ENCODE measurements around the gene RBBP8NL.

The RBBP8NL gene

DNA sequence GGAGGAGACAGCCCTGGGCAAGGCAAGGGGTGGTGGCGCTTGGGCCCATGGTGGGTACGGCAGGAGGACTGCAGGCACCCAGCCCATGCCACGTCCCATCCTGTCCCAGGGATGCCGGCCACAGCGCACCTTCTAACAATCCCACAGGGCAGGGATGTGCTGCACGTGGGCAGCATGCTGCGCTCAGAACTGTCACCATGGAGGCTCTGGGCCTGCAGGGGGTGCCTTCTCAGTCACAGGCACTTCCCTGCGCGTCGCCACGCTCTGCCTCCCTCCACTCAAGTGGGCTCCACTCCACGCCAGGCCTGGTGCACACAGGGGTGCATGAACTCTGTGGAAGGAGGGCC, 22.6 kb downstream of the RBBP8NL start:
- Mint-ChIP-seq H3K27me3 (peaks cover 15% of the 10 kb centered on the region), H3K4me3 (no peak overlapping the region), H3K4me1 (peaks cover 33% of the 10 kb centered on the region), H3K36me3 (peaks cover 7% of the 10 kb centered on the region), H3K9me3 (no peaks in the 10 kb centered on the region), H3K27ac (no peak overlapping the region)
- CTCF ChIA-PET: no interaction called here
- DNase-seq: no peak

DNA sequence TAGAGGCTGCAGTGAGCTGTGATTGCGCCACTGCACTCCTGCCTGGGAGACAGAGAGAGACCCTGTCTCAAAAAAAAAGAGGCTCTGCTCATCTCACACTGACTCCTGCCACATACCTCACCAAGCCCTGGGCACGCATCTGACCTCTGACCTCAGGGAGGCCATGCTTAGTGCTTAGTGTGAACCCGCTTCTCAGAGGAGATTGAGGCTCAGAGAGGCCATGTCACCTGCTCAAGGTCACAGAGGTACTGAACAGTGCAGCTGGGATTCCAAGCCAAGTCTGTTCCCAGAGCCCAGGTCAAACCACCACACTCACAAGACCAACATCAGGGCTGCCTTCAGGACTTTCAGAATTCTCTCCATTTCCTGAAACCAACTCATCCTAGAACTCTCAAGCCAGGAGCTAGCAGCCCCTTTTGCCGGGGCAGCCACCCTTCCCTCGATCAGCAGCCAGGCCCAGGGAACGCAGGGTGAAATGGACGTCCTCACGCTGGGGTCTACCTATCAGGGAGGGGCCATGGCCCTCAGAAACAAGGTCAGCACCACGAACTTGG, 23.1 kb downstream of the RBBP8NL start:
- CTCF ChIA-PET: interaction anchor here (1.3 kb wide), 1 partner anchor 22 kb away, joined by 5 read pairs; no protein-coding TSS in a partner anchor
- DNase-seq: no peak
- no peak overlapping the region for H3K4me3 Mint-ChIP-seq

DNA sequence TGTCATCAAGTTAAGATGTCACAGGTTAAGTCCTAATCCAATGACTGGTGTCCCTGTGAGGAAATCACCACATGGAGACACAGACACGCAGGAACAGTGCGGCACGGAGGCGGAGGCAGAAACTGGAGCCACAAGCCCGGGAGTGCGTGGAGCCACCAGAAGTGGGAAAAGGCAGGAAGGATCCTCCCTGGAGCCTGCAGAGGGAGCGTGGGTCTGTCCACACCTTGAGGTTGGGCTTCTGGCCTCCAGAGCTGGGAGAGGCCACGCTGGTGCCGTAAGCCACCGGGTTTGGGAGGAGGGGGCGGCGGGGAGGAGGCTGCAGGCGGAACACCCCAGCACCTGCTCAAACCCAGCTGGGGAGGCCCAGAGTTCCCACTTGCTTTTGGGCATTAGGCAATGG, 24.0 kb downstream of the RBBP8NL start:
- H3K27me3 Mint-ChIP-seq: peaks cover under 1% of the 10 kb centered on the region
- no peak overlapping the region for H3K4me3 Mint-ChIP-seq
- CTCF ChIA-PET: interaction anchor here (1.3 kb wide), 1 partner anchor 21 kb away, joined by 5 read pairs; no protein-coding TSS in a partner anchor
- DNase-seq: no peak
- H3K9me3 Mint-ChIP-seq: no peaks in the 10 kb centered on the region
- H3K4me1 Mint-ChIP-seq: peaks cover 29% of the 10 kb centered on the region
- no peak overlapping the region for H3K27ac Mint-ChIP-seq
- H3K36me3 Mint-ChIP-seq: peaks cover 7% of the 10 kb centered on the region

More for the DNA sequence above, 23.1 kb downstream of the RBBP8NL start:
- peaks cover 29% of the 10 kb centered on the region for H3K4me1 Mint-ChIP-seq
- peaks cover 9% of the 10 kb centered on the region for H3K27me3 Mint-ChIP-seq
- no peak overlapping the region for H3K27ac Mint-ChIP-seq
- H3K9me3 Mint-ChIP-seq: no peaks in the 10 kb centered on the region
- peaks cover 7% of the 10 kb centered on the region for H3K36me3 Mint-ChIP-seq

DNA sequence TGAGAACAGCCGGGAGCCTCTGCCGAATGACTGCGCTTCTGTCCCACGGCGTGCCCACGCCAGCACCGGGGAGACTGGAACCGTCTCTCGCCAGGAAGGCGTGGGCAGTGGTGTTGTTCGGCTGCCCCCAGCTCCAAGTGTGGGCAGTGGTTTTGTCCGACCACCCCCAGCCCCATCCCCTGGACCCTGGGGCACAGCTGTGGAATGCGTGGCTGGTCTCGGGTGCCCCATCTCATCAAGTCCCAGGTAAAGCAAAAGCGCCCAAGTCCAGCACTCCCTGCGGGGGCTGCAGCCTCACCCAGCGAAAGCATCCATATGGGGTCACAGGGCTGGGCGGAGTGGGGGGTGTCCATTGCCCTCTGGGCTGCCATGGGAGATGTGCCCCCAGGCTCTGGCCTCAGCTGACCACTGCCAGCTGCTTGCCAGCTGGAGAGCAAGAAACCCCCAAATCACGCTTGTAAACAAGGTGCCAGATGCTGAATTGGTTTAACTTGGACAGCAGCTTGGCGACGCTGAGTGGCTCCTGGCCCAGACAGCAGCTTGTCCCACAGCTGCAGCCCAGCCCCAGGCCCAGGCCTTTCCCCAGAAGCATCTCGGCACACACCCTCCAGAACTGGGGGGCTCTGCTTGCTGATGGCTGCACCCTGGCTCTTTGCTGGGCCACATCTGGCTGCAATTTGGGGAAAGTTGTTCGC, 24.7 kb downstream of the RBBP8NL start:
- H3K27me3 Mint-ChIP-seq: no peaks in the 10 kb centered on the region
- CTCF ChIA-PET: interaction anchor here (0.9 to 1.3 kb wide), 2 partner anchors 20 to 22 kb away, joined by 3 to 5 read pairs; no protein-coding TSS in a partner anchor
- peaks cover 24% of the 10 kb centered on the region for H3K4me1 Mint-ChIP-seq
- peaks cover 1% of the 10 kb centered on the region for H3K9me3 Mint-ChIP-seq
- no peak overlapping the region for H3K27ac Mint-ChIP-seq
- DNase-seq: no peak
- no peak overlapping the region for H3K4me3 Mint-ChIP-seq
- H3K36me3 Mint-ChIP-seq: peaks cover 13% of the 10 kb centered on the region

DNA sequence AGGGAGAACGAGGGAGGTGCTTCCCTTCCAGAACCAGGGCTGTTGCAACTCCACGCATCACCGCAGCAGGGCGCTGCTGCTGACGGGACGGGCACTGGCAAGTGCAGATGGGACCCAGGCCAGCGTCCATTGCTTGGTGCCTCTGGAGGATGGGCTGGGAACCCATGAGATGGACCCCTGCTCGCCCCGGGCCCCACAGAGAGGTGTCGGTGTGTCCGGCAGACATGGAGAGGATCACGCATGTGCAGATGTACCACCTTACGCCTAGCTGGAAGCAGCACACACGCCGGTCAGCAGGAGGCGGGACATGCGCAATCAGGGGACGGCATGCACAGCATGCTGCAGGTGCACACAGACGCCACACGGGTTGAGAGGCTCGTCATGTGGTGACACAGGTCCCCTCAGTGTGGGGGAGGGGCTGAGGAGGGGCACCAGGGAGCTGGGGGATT, 26.0 kb downstream of the RBBP8NL start:
- no peak overlapping the region for H3K4me3 Mint-ChIP-seq
- peaks cover 23% of the 10 kb centered on the region for H3K4me1 Mint-ChIP-seq
- H3K36me3 Mint-ChIP-seq: peaks cover 14% of the 10 kb centered on the region
- H3K27me3 Mint-ChIP-seq: no peaks in the 10 kb centered on the region
- CTCF ChIA-PET: interaction anchor here (0.9 to 1.2 kb wide), 2 partner anchors 14 to 21 kb away, joined by 3 to 5 read pairs; partner anchors contain the start of gene RPS21
- H3K27ac Mint-ChIP-seq: no peak overlapping the region
- peaks cover 1% of the 10 kb centered on the region for H3K9me3 Mint-ChIP-seq
- DNase-seq: no peak

DNA sequence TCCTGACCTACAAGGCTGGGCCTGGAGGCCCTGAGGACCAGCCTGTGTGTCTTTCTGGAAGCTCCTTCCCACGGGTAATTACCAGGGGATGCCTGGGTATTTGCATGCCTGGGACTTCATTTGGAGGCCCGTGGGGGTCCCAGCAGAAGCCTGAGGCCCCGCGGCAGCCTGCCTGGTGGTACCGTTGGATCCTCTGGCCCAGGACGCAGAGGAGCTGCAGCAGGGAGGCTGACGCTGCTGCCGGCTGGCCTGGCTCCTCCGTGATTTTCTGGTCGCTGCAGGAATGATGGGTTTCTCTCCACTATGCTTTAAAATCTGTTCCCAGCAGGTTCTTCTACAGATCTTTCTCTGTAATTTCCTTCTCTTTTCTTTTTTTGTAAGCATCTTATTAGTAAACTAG, 26.8 kb downstream of the RBBP8NL start:
- H3K4me1 Mint-ChIP-seq: peaks cover 15% of the 10 kb centered on the region
- no peaks in the 10 kb centered on the region for H3K27me3 Mint-ChIP-seq
- CTCF ChIA-PET: interaction anchor here (1.2 kb wide), 1 partner anchor 14 kb away, joined by 5 read pairs; the partner anchor contains the start of gene RPS21
- no peak overlapping the region for H3K27ac Mint-ChIP-seq
- peaks cover 14% of the 10 kb centered on the region for H3K36me3 Mint-ChIP-seq
- H3K4me3 Mint-ChIP-seq: no peak overlapping the region
- H3K9me3 Mint-ChIP-seq: peaks cover 1% of the 10 kb centered on the region
- no peak for DNase-seq

DNA sequence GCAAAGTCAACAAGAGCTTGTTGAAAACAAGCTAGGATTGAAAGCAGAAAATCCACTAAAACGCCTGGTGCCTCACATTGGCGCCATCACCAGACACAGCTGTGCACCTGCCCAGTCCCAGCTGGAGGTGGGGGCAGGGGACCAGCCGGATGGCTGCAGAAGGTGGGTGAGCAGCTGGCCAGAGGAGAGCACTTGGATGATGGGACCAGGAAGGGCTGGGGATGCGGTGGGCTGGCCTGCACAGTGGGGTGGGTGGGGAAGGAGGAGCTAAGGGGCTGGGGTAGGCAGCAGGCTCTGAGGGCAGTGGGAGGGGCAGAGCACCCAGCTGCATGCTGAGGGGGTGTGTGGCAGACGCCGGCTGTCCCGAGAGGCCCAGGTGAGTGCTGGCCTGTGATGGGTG, 27.3 kb downstream of the RBBP8NL start:
- no peak overlapping the region for H3K27ac Mint-ChIP-seq
- H3K27me3 Mint-ChIP-seq: no peaks in the 10 kb centered on the region
- CTCF ChIA-PET: interaction anchor here (0.7 to 1.6 kb wide), 3 partner anchors 10 to 243 kb away, joined by 3 to 4 read pairs (median 3); no protein-coding TSS in a partner anchor
- H3K36me3 Mint-ChIP-seq: peaks cover 14% of the 10 kb centered on the region
- H3K4me3 Mint-ChIP-seq: no peak overlapping the region
- no peak for DNase-seq
- H3K9me3 Mint-ChIP-seq: peaks cover 1% of the 10 kb centered on the region
- peaks cover 10% of the 10 kb centered on the region for H3K4me1 Mint-ChIP-seq

DNA sequence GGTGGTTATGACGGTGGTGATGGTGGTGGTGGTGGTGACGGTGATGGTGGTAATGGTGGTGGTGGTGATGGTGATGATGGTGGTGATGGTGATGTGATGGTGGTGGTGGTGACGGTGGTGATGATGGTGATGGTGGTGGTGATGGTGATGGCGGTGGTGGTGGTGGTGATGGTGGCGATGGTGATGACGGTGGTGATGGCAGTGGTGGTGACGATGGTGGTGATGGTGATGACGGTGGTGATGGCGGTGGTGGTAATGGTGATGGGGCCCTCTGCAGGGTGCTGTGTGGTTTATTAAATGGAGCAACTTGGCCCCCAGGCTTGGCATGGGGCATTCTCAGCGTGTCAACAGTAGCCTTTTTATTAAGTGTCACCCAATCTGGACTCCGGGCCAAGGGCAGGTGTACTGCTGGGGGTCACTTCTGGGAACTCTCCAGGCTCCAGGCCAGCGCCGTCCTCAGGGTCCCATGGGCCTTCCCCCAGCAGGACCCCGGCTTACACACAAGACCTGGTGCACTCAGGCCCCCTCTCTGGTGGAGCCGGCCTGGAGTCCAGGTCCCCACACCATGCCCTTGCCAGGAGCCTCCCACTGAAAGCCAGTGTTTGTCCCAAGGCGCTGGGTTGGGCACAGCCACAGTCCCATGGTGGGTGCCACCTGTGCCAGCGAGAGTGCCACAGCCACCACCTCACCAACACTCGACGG, 29.1 kb downstream of the RBBP8NL start:
- Mint-ChIP-seq H3K4me1 (peaks cover 1% of the 10 kb centered on the region), H3K4me3 (no peak overlapping the region), H3K27me3 (no peaks in the 10 kb centered on the region), H3K9me3 (peaks cover 1% of the 10 kb centered on the region), H3K27ac (no peak overlapping the region), H3K36me3 (peaks cover 14% of the 10 kb centered on the region)
- DNase-seq: no peak
- CTCF ChIA-PET: interaction anchor here (1.6 kb wide), 1 partner anchor 97 kb away, joined by 4 read pairs; no protein-coding TSS in a partner anchor

DNA sequence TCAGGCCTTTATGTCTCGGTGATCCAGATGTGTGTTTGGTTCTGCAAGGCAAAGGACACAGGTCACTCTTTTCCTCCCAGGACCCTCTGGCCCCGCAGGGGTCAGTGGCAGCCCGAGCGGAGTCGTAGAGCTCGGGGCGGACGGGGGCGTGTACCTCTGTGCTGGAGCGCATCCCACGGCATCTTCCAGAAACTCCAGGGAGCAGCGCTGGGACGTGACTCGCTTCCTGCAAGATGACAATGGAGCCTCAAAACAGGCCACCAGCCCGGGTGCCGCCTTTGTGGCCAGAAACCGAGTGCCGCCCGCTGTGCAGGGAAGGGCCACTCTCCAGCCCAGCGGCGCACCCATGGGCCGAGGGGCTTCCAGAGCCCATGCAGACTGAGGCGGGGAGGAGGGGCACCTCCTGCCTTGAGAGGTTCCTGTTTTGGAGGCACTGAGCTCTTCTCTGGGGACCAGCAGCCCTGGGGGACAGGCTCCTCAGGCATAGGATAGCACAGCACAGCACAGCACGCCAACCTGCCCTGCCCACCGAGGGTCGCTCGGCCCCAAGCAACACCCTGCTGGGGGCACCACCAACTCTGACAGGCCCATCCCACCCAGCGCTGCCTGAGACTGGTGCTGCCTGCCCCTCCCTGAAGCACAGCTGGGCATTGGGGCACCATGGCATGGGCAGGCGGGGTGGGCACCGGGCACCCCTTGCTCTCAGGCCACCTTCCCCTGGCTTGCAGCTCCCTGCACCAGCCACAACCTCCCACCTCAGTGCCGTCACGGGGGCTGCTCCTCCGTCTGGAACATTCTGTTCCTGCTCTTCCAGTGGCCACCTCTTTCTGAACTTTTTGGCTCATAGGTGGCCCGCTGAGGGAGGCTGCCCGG, 30.7 kb downstream of the RBBP8NL start:
- H3K9me3 Mint-ChIP-seq: peaks cover 1% of the 10 kb centered on the region
- CTCF ChIA-PET: no interaction called here
- no peak overlapping the region for H3K27ac Mint-ChIP-seq
- H3K36me3 Mint-ChIP-seq: peaks cover 12% of the 10 kb centered on the region
- no peak overlapping the region for H3K4me3 Mint-ChIP-seq
- DNase-seq: no peak
- H3K4me1 Mint-ChIP-seq: no peaks in the 10 kb centered on the region
- no peaks in the 10 kb centered on the region for H3K27me3 Mint-ChIP-seq

DNA sequence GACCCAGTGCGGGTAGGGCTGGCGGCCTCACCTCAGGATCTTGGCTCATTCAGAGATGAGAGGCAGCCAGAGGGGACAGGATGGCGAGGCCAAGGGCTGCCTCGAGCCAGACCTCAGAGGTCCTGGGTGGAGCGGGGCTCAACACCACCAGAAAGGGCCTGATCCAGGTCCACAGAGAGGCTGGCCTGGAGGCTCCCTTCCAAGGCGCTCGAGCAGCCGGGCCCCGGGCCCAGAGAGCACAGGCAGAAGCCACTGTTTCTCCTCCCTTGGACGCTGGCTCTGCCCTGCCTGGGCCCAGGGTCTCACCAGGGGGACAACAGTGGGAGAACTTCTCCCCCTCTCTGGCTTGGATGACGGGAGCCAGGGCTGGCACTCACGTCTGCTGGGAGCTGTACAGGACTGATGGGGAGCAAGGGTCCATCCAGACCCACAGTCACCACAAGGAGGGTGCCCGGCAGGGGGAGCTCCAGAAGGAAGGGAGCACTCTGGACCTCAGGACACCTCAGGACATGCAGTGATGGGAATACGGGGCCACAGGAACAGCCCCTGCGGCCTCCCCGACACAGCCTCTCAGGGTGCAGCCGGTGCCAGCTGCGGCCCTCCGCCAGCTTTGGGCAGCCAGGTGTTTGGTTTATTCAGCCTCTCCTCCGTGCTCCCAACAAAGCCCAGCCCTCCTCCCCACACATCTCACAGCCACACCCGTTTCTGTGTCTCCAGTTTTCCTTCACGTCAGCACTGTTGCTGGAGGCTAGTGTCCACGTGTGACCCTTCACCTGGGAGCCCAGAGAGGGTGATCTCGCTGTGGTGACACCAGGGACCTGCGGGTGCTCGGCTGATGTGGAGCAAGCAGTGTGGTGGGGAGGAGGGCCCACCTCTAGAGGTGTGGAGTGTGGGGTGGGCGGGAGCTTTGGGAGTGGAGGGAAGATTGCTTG, 31.8 kb downstream of the RBBP8NL start:
- H3K27ac Mint-ChIP-seq: no peak overlapping the region
- H3K36me3 Mint-ChIP-seq: peaks cover 7% of the 10 kb centered on the region
- no peak overlapping the region for H3K4me3 Mint-ChIP-seq
- no peak for DNase-seq
- H3K4me1 Mint-ChIP-seq: no peaks in the 10 kb centered on the region
- CTCF ChIA-PET: no interaction called here
- H3K27me3 Mint-ChIP-seq: no peaks in the 10 kb centered on the region
- H3K9me3 Mint-ChIP-seq: peaks cover 1% of the 10 kb centered on the region

DNA sequence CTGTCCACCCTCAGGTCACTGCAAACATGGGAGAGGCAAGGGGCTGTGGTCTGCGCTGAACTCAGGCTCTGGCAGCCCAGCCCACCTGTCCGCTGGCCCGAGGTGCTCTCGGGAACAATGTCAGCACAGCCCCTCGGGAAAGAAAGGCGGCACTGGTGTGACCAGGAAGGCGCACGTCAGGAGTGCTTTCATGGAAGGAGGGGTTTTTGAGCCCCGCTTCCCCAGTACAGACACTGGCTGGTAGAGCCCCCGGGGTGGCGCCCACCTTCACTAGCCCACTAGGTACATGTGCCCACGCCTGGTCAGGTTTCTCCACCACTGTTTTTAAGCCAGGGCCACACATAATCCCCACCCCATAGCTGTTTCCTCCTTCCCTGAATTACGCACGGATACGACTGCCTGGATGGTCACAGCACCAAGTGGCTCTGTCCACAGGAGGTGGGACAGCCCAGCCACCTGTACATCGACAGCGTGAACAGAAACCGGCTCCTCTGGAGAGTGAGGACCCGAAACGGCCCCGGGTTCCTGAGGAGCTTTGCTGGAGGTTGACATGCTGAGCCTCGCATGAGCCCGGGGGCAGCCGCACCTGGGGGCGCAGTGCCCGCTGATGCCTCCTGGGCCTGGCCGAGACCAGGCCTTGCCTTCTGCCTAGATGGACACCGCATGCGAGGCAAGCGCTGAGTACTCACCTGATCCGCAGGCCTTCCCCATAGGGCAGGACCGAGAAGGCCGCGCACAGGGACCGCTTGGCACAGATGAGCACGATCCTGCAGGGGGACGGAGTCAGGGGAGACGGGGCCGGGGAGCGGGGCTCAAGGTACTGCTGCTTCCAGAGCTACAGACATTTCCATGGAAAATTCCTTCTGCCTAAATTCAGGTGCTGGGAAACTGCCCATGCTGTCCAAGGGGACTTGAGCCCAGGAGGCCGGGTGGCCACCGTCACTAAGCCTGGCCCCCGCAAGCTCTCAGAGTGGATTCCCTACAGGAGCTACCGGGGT, 32.8 kb downstream of the RBBP8NL start:
- Mint-ChIP-seq H3K9me3 (peaks cover 1% of the 10 kb centered on the region), H3K4me1 (no peaks in the 10 kb centered on the region), H3K27me3 (no peaks in the 10 kb centered on the region), H3K36me3 (peaks cover 16% of the 10 kb centered on the region), H3K4me3 (no peak overlapping the region), H3K27ac (peak overlapping the region; percentile 45)
- no peak for DNase-seq
- CTCF ChIA-PET: interaction anchor here (1.4 to 1.9 kb wide), 2 partner anchors 12 to 16 kb away, joined by 3 to 4 read pairs; no protein-coding TSS in a partner anchor

DNA sequence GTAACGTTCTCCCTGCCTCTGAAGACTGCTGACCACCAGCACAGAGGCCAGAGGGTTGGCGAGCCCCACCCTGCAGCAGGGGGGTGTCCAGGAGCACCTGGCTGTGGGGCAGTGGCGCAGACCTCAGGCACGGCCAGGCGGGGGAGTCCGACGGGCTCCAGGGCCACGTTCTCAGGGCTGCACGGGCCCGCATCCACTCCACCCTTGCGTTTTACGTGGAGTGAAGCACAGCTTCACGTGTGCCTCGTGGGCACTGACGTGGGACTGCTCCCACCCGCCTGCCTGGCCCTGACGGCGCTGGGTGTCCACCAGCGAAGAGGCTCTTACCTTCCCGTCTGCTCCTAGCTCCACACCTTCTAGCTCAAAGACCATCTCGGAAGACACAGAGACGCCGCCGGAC, 33.5 kb downstream of the RBBP8NL start:
- no peak overlapping the region for H3K4me3 Mint-ChIP-seq
- CTCF ChIA-PET: interaction anchor here (1.4 to 1.9 kb wide), 2 partner anchors 12 to 16 kb away, joined by 3 to 4 read pairs; no protein-coding TSS in a partner anchor

More for the DNA sequence above, 33.5 kb downstream of the RBBP8NL start:
- peaks cover 23% of the 10 kb centered on the region for H3K36me3 Mint-ChIP-seq
- no peaks in the 10 kb centered on the region for H3K27me3 Mint-ChIP-seq
- peak overlapping the region; percentile 60 for H3K27ac Mint-ChIP-seq
- peaks cover 1% of the 10 kb centered on the region for H3K9me3 Mint-ChIP-seq
- H3K4me1 Mint-ChIP-seq: peaks cover 6% of the 10 kb centered on the region
- no peak for DNase-seq

Data from activated naive CD4-positive, alpha-beta T cell treated with anti-CD3 and anti-CD28 coated beads, Interleukin-2, amount 10 ng/mL, durations not matched to agents 7 days and 5 days (primary cell).